HG03025 (cell line): ENCODE measurements around the gene CD48.
"Not testable (repeated sequence)": the region's sequence is repeated elsewhere in the genome, so short reads cannot be mapped to it uniquely, and the experiment has no call there.

Experiments used
- ATAC-seq: cut with Tn5 transposase; IDR thresholded peaks from one replicate; pipeline ENCODE4 v1.9.1; 2021; ENCODE audit warnings: mild to moderate bottlenecking, moderate library complexity; ENCODE audit not compliant: unreplicated experiment, low FRiP score

Gene CD48

GRCh38 chr1:160716013-160716412 is 4.4 kb upstream of the CD48 start:
- ATAC-seq, result no peak

GRCh38 chr1:160714034-160714648 is 2.5 kb upstream of the CD48 start:
- not testable (repeated sequence) for ATAC-seq

- ATAC-seq, result no peak
Observed at GRCh38 chr1:160713161-160713560, 1.5 kb upstream of the CD48 start.

DNA sequence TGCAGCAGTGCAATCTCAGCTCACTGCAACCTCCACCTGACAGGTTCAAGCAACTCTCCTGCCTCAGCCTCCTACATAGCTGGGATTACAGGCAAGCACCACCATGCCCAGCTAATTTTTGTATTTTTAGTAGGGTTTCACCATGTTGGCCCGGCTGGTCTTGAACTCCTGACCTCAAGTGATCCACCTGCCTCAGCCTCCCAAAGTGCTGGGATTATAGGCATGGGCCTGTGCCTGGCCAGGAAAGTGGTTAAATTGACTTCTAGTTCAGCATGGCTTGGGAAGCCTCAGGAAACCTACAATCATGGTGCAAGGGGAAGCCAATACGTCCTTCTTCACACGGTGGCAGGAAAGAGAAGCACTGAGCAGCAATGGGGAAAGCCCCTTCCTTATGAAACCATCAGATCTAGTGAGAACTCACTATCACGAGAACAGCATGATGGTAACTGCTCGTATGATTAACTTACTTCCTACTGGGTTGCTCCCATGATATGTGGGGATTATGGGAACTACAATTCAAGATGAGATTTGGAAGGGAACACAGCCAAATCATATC is 981 bp upstream of the CD48 start:
- not testable (repeated sequence) for ATAC-seq

DNA sequence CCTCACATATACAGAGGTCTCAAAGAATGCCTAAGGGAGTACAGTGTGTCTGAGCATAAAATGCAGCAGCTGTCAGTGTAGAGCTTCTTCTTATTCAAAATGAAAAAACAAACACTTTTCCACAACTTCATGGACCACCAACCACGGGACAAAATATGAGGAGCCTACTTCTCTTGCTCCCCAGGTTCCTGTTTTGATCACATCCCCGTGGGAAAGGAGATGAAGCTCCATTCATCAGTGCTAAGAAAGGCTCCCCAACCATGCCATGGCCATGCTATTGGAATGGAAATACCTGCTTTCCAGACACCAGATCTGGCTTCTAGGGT is 383 bp downstream of the CD48 start:
- no peak for ATAC-seq

DNA sequence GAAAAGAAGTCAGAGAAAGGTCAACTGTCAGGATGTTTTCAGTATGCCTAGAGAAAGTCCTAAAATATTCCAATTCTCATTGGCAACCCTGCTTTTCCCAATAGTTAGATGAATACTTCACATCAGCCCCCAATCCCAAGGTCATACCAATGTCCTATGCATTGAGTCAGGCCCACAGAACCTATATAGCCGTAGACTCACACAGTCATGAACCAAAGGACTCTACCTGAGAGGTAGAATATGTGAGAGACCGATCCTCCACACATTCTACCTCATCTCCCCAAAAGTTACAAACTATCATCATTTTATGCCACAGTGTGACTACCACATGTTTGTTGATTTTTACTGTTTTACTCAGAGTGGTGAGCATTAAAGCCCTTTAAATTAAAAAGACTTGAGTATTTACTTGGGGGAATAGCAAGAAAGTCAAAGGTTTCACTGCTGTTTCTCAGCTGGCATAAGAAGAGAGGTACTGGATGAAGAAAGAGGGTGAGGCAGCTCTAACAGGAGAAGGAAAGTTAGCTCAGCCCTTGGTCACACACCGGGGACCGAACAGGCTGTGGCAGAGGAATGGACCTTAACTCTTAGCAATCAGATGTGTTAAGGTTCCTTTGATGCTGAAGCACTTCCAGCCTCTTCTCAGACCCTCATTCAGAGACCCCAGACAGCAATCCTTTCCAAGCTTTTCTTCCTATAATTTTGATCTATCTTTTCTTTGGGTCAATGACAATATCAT is 937 bp downstream of the CD48 start:
- no peak for ATAC-seq

GRCh38 chr1:160709715-160710114 is 1.9 kb downstream of the CD48 start:
- no peak for ATAC-seq

GRCh38 chr1:160708801-160709200 is 2.8 kb downstream of the CD48 start:
- ATAC-seq, result no peak

DNA sequence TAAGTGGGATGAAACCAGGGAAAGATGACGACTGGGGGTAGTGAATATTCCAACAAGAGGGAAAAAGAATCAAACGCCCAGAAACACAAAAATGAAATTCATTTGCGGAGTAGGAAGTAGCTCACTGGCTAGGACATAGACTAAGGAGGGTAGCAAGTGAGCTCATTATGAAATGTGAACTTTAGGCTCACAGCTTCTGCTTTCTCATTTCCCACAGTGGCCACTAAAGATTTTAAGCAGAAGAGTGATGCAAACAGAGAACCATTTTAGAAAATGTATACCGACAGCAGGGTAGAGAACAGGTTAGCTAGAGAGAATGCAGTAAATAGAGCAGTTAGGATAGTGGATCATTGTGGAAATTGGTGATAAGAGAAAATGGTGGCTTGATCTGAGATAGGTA is 3.5 kb downstream of the CD48 start:
- ATAC-seq, result no peak

GRCh38 chr1:160707236-160708064 is 4.2 kb downstream of the CD48 start:
- no peak for ATAC-seq

- ATAC-seq, result no peak
Observed at GRCh38 chr1:160706526-160707235, 4.9 kb downstream of the CD48 start.

- no peak for ATAC-seq
Observed at GRCh38 chr1:160705742-160706141, 5.9 kb downstream of the CD48 start.

- not testable (repeated sequence) for ATAC-seq
Observed at GRCh38 chr1:160705212-160705621, 6.4 kb downstream of the CD48 start.

- no peak for ATAC-seq
Observed at GRCh38 chr1:160704250-160704649, 7.4 kb downstream of the CD48 start.

DNA sequence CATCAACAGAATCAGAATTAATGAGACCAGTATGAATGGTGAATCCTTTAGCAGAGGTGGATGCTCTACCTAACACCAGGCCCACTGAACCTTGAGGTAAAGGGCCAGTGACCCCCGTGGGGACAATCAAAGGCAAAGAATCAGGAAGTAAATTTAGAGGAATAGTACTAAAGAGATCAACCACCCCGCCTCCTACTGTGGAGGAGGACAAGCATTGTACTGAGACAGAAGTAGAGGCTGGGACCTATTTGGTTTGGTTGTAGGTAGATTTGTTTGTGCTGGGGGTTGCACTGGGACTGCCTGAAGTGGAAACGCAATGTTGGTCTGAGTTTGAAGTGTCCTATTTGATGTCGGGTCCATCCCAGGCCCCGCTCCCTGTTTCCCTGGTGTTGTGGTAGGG is 9.5 kb downstream of the CD48 start:
- no peak for ATAC-seq

GRCh38 chr1:160692390-160692789 is 19.2 kb downstream of the CD48 start:
- ATAC-seq, result not testable (repeated sequence)

DNA sequence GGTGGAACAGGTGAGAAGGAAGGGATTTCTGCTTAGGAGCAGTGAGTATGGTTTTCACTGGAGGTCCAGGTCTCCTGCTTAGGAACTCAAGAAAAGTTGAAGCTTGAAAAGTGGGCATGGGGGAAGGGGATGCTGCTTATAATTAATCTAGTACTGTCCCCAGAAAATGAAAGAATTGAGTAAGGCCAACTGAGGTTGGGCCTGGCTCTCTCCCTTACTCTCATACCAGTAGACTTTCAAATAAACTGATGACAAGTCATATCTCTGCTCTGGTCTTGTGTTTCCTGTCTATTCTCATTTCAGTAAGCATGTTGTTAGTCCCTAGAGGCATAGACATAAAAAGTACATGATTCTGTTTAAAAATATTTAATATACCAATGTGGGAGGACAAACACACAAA is 26.4 kb downstream of the CD48 start:
- no peak for ATAC-seq

DNA sequence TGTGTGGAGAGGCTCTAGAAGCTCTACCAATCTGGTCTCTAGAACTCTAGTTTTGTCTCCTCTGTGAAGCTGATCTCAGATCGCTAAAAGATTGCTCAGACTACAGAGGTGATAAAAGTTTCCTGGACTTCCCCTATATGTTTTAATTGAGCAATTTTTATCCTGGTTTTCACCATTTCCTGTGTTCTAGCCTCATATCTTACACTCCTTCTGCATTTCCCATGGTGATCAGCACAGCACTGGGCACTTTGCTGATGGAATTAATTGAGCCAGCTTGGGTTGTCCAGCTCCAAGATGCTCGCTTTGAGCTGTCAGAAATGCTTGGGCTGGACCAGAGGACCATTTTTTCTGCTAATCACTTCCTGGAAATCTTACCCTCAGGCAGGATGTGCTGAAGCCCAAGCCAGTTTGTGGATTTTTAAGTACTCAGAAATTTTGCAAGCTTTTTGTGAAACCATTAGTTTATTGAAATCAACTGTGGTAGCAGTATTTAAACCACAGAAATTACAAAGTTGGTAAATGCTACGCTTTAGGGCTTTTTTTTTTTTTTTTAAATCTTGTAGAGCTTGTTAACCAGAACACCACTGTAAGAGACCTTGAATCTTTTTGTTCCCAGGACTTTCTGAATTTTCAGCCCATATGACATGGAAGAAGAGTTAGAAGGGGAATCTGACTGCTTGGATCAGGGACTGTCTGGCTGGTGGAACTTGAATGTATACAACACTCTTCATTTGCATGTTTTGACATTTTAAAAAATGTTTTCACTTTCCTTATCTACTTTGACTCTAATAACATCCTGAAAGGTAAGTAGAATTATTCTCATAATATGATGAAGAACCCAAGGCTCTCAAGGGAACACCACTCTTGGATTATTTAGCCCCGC is 28.4 kb downstream of the CD48 start:
- ATAC-seq, result no peak

DNA sequence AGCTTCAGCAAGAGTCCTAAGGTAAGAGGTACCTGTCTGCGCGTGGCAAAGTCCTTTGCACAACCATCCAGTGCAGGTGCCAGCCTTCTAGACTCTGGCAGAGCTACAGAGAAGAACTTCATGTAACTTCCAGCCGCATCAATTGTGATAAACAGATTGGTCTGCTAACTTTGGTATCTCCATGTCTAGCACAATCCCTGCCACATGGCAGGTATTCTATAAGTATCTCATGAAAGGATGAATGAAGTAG is 29.8 kb downstream of the CD48 start:
- no peak for ATAC-seq
